IPS DF 4.7 (cell line): Measurements from ENCODE around the gene RTL10.

ENCODE experiments used
- DNase-seq: peaks from one replicate; pipeline ENCODE4 v3.0.0-alpha.2; 2013; ENCODE audit warnings: low spot score; ENCODE audit errors: extremely low read depth

The RTL10 gene

DNA sequence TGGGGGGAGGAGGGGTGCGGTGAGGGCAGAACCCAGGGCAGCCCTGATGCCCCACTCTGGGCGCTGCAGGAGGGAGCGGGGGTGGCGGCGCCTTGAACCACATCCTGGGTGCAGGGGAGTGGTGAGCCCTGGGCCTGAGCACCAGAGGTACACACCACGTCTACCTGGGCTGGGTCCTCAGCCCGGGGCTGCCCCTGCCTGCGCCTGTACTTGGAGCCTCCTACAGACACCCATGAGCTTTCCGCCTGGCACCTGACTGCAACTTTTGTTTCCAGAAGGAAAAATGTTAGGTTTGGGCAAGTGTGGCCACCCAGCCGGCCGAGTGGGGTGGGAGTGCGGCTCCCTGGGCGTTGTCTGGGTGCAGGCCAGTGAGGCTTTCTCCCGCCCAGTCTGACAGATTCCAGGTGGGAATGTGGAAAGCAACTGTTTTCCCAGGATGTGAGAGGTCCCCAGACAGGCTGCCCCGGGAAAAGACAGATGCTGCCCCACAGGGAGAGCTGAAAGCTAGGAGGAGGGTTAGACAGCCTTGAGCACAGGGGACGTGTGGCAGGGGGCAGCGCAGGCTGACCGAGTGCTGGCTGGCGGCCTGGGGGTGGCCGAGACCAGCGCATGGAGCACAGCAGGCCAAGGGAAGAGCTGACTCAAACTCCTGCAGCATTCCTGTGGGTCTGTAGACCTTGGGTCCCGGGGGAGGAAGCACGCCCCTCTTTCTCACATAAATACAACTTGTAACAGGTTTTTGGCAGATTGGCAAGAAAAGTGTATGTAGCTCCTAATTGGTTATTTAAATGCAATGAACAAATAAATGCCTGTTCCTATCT, 44.1 kb downstream of the RTL10 start:
- no peak for DNase-seq

DNA sequence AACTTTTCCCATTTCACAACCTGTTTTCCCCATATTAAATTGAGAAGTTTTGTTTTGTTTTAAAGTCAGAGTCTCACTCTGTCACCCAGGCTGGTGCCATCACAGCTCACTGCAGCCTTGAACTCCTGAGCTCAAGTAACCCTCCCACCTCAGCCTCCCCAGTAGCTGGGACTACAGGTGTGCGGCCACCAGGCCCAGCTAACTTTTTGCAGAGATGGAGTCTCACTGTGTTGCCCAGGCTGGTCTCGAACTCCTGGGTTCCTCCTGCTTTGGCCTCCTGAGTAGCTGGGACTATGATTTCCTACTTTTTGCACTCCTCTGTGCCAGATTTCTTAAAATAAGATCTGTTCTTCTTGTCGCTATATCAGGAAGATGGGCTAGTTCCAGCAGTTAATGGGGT, 44.9 kb downstream of the RTL10 start:
- DNase-seq: no peak

DNA sequence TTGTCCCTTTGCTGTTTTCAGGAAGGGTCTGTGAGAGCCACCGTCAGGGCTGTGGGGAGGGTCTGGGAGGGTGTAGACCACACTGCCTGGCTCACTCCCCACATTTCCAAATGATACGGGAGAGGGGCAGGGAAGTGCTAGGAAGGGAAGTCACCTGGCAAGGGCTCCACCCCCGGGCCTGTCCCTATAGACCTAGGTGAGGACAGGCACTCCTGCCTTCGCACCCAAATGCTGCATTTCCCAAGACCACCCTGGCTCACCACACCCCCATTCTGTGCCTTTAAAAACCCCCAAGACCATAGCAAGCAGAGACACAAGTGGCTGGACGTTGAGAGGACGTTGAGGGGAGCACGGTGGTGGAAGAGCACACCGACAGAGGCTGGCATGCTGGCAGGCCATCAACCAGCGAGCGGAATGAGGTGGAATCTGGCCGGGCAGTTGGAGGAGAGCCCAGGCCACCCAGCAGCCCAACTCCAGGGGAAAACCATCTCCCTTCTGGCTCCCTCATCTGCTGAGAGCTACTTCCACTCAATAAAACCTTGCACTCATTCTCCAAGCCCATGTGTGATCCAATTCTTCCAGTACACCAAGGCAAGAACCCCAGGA, 45.7 kb downstream of the RTL10 start:
- no peak for DNase-seq

DNA sequence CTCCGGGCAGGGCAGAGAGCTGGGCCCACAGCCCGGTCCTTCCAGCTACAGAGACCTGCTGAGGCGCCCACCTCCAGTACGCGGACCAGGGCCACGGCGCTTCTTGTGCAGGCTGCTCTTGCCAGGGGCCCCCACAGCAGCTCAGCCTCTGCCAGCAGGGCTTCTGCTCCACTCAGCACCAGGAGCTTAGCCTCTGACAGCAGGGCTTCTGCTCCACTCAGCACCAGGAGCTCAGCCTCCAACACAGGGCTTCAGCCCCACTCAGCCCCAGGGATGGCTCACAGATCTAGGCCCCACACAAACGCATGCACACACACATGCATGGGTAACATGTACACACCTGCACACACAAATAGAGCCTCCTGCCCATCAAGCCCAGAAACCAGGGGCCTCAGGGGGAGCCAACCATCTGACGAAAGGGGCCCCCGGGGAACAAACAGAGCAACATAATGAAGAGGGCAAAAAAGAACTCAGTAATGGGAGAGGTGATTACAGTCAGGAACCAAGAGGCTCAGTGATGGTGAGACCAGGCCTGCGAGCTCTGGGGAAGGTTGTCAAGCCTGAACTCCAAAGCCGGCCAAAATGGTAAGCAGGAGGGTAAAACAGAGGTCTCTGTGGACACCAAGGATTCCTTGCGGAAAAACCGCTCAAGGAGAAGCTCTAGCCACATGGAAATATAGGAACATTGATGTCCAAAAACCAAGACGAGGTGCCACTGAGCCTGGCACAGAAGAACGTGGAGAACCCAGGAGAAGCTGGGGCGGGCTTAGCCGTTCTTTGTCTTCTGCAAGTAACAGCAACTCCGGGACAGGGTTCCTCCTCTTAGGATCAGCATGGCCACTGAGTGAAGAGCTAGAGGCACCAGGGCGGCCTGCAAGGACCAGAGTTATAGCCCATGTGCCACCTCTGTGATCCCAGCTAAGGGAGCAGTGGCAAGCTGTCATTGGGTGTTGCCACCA, 46.5 kb downstream of the RTL10 start:
- no peak for DNase-seq

DNA sequence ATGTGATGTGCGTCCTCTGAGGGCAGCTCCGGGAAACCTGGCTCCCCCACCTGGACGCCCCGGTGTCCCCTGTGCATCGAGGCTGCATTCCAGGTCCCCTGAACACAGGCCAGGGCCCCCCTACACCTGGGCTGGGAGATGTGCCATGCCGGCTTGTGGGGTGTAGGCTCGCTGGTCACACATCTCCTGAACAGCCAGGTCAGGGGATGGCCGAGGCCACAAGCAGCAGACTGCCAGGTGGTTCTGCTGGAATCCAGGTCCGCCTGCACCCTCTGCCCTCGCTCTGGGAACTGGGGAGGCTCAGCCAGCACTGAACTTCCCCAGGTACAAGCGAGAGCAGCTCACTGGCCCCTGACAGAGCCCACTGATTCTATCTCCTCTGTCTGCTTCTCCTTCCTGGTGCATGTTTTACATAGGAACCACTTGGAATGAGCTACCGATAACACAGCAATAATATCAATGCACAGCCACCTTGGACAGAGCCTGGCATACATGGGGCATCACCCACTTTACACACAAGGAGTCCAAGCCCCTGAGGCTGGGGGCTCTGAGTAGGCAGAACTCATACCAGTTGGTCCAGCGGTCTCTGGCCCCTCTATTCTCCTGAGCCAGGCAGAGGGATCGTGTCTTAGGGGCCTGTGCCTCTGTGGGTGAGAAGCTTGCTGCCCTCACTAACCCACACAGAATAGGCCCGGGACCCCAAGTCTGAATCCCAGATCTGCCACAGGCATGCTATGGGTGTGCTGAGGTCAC, 47.3 kb downstream of the RTL10 start:
- DNase-seq: no peak

DNA sequence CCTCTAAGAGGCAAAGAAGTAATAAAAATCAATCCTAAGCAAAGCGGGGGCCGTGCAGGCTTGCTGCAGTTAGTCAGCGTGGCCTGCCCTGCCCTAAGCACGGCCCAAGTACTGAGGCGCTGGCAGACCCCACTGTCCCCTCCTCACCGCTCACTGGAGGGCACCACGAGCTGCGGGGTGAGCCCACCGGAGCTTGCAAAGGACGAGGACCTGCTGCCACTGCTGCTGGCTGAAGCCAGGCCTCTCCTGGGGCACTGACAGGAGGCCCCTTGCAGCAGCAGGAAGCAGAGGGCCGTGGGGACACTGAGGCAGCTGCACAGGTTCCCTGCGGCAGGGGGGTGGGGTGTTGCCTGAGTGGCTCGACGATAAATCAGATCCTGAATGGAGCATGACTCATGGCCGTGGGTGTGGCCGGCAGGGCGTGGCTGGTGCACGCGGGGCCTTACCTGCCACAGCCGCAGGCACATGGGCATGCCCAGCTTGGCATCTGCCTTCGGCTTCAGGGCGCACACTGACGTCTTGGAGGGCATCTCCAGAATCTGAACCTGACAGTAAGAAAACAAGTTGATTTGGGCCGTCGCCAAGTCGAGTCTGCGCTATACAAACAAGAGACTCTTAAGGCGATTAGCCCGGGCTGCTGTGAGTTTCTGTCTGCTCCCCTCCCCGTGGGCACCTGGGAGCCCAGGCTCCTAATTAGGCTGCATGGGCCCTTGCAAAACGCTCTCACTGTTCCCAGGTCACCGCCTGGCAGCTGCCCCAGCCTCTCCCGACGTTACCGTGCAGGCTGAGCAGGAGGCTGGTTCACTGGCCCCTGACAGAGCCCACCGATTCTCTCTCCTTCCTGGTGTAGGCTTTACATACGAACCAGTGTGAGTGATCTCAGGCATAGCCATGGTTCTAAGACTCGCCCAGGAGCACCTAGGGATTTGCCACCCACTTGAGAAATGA, 48.2 kb downstream of the RTL10 start:
- DNase-seq: no peak

DNA sequence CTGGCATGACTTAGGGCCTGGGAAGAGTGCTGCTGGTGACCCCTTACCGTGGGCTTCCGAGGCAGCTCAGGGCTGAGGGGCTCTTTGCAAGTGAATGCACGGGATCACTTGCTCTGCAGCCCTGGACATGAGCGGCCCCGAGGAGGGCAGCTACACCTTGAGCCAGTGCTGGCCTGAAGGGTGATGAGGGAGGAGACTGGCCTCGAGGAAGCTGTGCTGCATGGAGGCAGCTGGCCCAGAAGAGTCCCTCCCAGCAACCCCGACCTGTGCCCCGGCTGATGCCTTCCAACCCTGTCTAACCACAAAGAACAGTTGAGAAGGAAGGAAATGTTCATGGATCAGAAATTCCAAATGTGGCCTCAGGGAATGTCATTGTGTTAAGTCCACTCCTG, 48.9 kb downstream of the RTL10 start:
- DNase-seq: no peak
